ENCODE results near the gene LY6G6F.

The LY6G6F gene

GRCh38 chr6:31713991-31714684 lies 7.5 kb downstream of the LY6G6F start:
- no peak overlapping the region for H3K27ac ChIP-seq

DNA sequence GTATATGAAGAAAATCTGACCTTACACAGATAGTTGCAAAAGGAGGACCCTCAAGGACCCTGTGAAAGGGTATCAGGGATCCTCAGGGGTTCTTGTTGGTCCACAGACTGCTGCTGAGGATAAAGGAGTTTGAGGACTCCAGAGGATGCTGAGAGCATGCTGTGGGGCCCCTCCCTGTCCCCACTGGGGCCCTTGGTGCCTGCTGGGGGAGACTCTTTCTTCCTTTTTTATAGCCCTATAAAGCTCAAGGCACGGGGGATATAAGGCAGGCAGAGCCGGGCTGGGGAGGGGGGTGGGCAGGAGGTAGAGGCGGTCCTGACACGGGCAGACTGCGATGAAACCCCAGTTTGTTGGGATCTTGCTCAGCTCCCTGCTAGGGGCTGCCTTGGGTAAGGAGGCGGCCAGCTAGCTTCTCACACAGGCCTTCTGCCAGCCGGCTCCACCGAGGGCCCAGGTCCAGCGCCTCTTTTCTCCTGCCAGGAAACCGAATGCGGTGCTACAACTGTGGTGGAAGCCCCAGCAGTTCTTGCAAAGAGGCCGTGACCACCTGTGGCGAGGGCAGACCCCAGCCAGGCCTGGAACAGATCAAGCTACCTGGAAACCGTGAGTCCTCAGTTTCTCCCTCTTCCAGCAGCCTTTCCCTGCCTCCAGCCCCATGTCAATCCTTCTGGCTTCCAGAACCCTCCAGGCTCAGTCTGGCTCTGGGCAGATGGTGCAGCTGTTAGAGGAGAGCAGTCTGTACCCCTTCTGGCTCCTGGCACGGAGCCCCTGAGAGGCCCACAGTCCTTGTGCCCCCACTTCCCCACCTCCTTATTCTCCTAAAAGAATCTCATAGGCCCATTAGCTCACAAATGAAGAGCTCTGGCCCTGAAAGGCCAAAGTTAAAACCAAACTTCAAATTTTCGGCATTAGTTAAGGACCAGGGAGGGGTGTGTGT lies 8.6 kb downstream of the LY6G6F start, which contains the start of gene LY6G6D:
Gene LY6G6D, plus strand, starts transcription at position 327 of the 937 bp plus-strand sequence. Its CDS starts 8 bp downstream, at position 335.
- no peak within 1 kb of the TSS for H3K27ac ChIP-seq
- no peak for TF ChIP-seq ZFX (IDR thresholded peaks at IDR 0.05)
- TF ChIP-seq, protein P1, sequence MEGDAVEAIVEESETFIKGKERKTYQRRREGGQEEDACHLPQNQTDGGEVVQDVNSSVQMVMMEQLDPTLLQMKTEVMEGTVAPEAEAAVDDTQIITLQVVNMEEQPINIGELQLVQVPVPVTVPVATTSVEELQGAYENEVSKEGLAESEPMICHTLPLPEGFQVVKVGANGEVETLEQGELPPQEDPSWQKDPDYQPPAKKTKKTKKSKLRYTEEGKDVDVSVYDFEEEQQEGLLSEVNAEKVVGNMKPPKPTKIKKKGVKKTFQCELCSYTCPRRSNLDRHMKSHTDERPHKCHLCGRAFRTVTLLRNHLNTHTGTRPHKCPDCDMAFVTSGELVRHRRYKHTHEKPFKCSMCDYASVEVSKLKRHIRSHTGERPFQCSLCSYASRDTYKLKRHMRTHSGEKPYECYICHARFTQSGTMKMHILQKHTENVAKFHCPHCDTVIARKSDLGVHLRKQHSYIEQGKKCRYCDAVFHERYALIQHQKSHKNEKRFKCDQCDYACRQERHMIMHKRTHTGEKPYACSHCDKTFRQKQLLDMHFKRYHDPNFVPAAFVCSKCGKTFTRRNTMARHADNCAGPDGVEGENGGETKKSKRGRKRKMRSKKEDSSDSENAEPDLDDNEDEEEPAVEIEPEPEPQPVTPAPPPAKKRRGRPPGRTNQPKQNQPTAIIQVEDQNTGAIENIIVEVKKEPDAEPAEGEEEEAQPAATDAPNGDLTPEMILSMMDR (conservative IDR thresholded peaks at IDR 0.05), result no peak

More at GRCh38 chr6:31713991-31714684, 7.5 kb downstream of the LY6G6F start:
- TF ChIP-seq, protein P1 (conservative IDR thresholded peaks at IDR 0.05), result no peak
- TF ChIP-seq ZFX (IDR thresholded peaks at IDR 0.05), result no peak

- H3K27ac ChIP-seq, result peak overlapping the region; percentile 80
- 0 out of 2 replicates have a peak, but pooled peaks have one; percentile 7 for TF ChIP-seq ZFX (IDR thresholded peaks at IDR 0.05)
- TF ChIP-seq, protein P1 (conservative IDR thresholded peaks at IDR 0.05), result no peak; the same call in 1 of the 2 replicates
Observed at GRCh38 chr6:31717499-31718222, 11.0 kb downstream of the LY6G6F start.

DNA sequence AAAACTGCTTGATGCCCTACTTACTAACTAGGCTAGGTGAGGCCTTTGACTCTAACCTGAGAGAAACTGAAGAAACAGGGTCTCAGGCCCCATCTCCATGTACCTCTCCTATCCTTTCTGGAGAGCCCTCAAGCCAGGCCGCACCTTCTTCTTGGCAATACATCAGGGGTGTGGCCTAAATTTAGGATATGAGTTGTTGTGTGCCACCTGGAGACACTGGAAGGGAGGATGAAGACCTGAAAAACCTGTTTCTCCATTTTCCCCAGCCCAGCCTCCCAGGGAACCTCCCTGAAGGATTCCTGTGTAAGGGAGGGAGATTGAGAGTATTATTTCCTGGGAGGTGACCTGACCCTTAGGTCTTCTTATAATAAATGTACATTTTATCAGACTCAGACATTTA lies 11.6 kb downstream of the LY6G6F start:
- TF ChIP-seq ZFX (IDR thresholded peaks at IDR 0.05), result no peak
- TF ChIP-seq, protein P1 (conservative IDR thresholded peaks at IDR 0.05), result no peak
- peak overlapping the region; percentile 80 for H3K27ac ChIP-seq

GRCh38 chr6:31719001-31719400 lies 12.3 kb downstream of the LY6G6F start:
- no peak for TF ChIP-seq ZFX (IDR thresholded peaks at IDR 0.05)
- TF ChIP-seq, protein P1 (conservative IDR thresholded peaks at IDR 0.05), result no peak

GRCh38 chr6:31720196-31720770 lies 13.6 kb downstream of the LY6G6F start:
- H3K27ac ChIP-seq, result 0 out of 2 replicates have a peak overlapping the region, but pooled peaks have one; percentile 80
- no peak for TF ChIP-seq ZFX (IDR thresholded peaks at IDR 0.05)
- TF ChIP-seq, protein P1 (conservative IDR thresholded peaks at IDR 0.05), result no peak

More at GRCh38 chr6:31719001-31719400, 12.3 kb downstream of the LY6G6F start:
- peak overlapping the region; percentile 80 for H3K27ac ChIP-seq
